NOMO-1 treated with DMSO at 0.1 percent for 48 hours (cell line): Measurements from ENCODE around the gene ANKRD65.
"Not testable (repeated sequence)": the region's sequence is repeated elsewhere in the genome, so short reads cannot be mapped to it uniquely, and the experiment has no call there.

Experiments used
- DNase-seq: peaks from one replicate; lab custom pipeline; 2025; ENCODE audit not compliant: unreplicated experiment; lab: John Stamatoyannopoulos, UW

ANKRD65 gene

DNA sequence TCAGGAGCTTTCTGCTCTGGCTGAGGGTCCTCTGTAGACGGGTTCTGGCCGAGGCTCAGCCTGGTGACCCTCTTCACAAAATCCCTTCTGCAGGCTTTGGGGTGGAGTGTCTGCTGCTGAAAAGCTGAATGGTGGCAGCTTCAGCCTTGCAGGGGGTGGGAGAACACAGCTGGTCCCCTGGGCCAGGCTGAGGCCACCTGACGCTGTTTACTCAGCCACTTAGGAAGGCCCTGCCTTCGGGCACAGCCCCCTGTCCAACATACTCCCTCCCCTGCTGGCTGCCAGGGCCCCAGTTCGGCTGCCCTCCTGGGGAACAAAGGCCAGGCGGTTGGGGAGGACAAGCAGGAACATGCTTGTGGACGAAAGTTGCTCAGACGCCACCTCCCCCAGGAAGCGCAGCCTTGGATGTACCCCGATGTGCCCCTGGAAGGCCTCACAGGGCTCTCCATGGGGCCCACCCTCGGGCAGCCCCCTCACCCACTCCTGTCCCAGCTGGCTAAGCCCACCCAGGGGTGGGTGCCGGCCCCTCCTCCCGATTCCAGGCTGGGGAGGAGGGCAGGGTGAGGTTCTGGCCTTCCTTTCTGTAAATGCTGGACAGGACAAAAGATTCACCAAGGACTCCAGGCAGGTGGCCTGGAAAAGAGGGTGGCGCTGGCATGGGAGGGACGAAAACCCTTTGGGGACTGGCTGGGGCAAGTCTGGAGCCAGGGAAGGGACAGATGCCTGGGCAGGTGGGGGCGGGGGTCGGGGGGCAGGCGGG lies at the start of gene ANKRD65:
ANKRD65 (minus strand) TSS at position 130 of the 760 bp plus-strand sequence. CDS start 271 bp downstream, outside the sequence.
- DNase-seq: no peak

DNA sequence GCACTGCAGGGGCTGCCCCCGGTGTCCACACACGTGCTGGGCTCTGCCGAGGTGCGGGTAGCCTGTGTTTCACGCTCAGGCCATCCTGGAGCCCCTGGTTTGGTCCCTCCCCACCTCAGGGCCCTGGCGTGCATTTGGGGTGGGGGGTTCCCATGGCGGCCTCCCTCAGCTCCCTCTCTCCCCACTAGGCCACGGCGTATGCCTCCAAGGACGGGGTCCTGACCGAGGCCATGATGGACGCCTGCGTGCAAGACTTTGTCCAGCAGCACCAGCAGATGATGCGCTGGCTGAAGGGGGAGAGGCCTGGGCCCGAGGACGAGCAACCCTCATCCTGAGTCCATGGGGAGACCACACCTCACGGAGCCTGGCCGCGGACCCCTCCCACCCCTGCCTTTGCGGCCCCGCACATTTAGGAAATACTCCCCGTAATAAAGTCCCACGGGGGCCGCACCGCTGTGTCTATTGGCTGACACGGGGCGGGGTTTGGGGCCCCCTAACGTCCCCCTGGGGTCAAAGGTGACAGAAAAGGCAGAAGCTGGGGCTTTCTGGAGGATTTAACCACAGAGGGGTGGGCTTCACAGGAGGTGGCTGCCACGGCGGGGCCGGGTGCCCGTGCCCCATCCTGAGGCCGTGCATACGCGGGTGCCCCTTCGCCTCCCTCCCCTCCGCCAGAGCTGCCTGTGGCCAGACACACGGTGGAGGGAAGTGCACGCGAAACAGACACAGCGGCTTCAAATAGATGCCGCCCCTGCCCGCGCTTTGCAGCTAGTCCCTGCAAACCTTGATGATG lies 47.3 kb upstream of the ANKRD65 start:
- DNase-seq: not testable (repeated sequence)

DNA sequence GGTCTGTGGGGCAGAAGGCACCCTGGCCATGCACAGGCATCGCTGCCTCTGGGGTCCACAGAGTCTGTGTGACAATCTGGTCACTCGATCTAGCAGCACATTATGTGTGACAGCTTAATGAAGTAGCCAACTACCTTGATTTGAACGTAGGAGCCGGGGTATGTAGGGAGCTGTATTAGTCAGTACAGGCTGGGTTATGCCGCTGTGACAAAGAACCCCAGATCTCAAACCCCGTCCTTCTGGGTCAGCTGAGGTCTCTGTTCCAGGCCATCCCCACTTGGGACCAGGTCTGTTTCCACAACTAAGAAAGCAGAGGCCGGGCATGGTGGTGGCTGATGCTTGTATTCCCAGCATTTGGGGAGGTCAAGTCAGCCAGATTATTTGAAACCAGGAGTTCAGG lies 42.2 kb upstream of the ANKRD65 start:
- DNase-seq: no peak

DNA sequence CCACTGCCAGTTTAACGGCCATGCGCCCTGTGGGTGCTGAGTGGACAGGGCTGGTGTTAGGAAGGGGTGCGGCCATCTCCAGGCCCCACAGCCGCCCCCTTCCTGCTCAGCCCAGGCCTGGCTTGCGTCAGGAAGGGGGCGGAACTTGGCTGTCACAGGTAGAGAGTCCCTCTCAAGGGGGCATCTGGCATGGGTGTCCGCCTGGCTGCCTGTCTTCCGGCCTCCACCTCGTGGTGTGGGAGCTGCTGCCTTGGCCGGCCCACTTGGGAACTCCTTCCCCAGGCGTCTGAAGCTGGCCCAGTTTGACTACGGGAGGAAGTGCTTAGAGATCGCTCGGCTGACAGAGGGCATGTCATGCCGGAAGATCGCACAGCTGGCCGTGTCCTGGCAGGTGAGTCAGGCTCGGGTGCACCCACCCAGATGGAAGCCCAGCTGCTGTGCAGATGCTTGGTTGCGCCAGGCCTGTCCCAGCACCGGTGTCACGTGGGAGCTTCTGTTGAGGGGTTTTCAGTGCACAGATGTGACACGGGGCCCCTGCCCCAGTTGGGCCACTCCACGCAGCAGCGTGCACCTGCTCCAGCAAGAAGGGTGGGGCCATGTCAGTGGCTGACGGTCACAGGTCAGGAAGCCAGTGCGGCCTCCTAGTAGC lies 41.4 kb upstream of the ANKRD65 start:
- no peak for DNase-seq

DNA sequence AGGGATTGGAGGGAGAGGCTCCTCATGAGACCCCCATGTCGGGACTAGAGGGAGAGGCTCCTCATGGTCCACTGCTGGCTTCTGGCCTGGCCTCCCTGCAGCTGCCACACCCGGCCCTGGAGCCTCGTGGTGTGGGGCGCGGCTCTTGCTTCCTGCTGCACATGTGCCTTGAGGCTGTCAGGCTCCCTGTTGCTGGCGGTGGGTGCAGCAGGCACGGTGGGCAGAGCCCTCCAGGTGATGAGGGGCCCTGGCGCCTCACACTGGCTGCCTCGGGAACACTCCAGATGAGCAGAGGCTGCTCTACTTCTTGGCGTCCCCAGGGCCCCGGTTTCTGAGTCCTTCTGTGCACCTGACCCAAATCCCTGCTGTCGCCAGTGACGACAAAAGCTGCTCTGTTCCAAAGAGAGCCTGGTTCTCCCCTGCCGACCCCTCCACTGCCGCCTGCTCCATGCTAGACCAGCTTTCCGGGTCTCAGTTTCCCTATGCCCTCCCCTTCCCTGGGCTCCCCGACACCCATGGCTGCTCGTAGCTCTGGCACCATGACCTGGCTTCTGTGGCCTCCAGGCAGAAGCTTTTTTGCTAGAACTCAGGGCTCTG lies 40.7 kb upstream of the ANKRD65 start:
- no peak for DNase-seq

DNA sequence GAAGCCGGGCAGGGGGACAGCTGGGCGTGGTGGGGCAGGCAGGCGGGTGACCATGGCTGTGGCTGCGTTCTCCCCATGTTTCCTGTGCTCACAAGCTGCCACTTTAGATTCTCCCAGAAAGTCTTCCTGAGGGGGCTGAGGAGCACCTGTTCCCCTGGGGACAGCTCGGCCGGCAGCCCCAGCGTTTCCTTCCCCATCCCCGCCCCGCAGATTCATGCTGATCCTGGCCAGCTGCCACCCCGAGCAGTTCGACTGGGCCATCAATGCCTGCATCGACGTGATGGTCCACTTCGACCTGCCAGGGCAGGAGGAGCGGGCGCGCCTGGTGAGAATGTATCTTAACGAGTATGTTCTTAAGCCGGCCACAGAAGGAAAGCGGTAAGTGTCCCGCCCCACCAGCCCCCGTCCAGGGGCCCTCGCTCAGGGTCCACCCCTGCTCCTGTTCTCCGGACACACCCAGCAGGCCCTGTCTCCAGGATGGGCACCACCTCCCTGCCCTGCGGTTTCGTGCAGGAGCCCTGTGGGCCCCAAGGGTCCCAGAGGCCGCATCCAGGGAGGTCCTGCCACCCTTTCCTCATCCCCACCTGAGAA lies 39.6 kb upstream of the ANKRD65 start:
- DNase-seq: no peak

DNA sequence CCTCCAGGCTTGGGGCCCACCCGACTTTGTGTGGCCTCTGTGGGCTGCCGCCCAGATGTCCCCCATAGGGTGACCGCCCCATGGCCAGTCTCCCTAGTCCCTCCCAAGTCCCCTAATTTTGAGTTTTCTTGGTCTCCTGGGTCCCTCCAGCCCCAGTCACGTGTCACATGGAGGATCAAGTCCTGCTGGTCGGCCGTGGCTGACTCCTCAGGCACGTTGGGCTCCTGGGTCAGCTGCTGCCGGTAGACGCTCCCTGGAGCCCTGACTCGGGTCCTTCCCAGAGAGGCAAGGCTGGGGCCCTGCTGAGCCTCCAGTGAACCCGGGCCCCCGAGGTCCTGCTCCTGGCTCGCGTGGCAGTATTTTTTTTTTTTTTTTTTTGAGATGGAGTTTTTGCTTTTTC lies 38.6 kb upstream of the ANKRD65 start:
- DNase-seq: not testable (repeated sequence)

DNA sequence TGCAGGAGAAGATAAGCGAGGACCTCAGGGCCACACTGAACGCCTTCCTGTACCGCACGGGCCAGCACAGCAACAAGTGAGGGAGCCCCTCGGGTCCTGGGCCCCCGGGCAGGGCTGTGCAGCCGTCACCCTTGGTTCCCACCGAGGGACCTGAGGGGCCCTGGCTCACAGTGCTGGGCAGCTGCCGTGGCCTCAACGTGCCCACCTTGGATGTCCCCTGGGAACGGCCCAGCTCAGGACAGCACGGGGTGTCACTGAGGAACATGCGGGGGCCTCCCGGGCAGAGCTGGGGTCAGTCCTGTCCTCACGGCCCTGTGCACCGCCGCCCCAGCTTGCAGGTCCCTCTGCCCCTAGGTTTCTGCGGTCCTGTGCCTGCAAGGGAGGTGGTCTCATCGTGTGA lies 38.1 kb upstream of the ANKRD65 start:
- not testable (repeated sequence) for DNase-seq

DNA sequence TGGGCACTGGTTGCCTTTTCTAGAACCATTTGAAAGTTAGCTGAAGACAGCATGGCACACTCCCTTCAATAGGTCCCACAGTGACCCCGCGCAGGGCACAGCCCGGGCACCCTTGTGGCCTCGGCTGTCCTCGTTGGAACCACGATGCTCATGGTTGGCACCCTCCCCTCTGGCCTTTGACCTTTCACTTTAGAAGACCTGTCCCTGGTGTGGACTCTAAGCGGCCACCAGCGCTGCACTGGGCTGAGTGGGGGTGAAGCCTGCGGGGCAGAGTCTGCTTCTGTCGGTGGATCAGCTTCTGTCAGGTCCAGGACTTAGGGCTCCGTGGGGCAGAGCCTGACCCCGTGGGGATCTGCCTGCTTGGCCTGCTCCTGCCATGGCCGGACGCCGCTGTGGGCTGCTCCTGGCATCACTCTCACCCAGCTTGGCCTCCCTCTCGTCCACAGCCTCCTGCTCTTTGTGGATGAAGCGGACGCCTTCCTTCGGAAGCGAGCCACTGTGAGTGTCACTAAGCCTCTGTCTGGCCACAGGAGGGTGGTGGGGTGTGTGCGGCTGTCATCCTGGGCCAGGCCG lies 35.7 kb upstream of the ANKRD65 start:
- not testable (repeated sequence) for DNase-seq

DNA sequence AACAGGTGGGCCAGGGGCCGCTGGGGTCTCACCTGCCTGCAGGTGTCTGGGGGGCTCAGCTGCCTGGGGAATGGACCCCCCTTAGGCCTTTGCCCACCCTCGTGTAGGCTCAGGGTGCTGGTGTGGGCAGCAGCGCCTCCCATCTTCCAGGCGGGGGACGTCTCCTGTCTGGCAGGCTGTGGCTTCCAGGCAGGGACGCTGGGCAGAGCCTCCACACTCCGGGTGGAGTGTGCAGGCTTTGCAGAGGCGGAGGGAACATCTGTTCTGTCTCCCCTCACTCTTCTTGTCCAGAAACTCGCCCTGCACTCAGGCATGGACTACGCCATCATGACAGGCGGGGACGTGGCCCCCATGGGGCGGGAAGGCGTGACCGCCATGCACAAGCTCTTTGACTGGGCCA lies 34.9 kb upstream of the ANKRD65 start:
- DNase-seq: not testable (repeated sequence)

DNA sequence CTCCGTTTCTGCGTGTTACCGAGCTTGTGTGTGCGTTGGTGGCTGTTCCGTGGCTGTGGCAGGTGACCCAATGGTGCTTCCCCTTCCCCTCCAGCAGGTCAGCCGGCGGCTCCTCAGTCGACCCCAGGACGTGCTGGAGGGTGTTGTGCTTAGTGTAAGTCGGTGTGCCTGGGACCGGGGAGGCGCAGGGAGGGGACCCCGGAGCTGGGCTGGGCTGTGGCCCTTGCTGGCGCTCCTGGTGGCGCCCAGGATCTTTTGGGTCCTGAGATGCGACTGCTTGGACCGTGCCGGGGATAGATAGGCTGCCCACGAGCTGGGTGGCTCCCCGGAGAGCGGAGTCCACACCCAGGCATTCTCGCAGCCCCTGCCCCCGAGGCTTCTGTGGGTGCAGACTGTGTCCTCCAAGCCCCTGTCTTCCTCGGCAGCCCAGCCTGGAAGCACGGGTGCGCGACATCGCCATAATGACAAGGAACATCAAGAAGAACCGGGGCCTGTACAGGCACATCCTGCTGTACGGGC lies 34.3 kb upstream of the ANKRD65 start:
- DNase-seq: no peak

DNA sequence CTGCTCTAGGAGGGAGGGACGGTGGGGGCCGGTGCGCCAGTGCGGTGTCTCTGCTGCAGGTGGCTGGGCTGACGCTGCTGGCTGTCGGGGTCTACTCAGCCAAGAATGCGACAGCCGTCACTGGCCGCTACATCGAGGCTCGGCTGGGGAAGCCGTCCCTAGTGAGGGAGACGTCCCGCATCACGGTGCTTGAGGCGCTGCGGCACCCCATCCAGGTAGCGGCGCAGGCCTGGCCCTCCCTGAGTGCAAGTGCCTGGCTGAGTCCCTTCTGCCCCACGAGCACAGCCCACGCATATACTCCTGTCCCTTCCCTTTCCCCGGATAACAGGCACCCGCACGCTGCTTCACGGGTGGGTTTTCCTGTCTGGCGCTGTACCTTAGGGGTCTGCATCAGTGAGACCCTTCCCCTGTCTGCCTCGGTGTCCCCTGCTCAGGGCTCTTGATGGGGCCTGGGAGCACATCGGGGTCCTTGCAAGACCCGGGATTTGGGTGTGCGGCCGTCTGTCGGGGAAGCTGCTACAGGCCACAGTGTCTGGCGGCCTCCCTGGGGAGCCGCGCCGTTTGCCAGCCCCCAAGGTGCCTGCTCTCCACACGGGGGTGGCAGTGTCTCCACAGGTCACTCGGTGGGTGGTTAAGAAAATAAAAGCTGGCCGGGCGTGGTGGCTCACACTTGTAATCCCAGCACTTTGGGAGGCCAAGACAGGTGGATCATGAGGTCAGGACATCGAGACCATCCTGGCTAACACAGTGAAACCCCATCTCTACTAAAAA lies 33.4 kb upstream of the ANKRD65 start:
- DNase-seq: not testable (repeated sequence)

DNA sequence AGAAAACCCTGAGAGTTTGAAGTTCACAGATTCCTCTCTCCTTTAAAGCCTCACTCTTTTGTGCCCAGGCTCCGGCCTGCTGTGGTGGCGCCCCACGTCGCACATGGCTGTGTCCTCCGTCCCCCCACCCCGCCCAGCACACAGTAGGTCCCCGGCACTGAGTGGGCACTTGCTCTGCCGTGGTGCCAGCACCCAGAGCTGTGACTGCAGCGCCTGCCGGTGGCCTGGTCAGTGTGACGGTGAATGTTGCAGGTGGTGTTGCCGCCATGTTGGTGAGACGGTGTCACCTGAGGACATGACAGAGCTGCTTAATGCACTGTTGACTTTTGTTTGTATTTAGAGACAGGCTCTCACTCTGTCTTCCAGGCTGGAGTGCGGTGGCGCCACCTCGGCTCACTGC lies 31.8 kb upstream of the ANKRD65 start:
- DNase-seq: no peak

DNA sequence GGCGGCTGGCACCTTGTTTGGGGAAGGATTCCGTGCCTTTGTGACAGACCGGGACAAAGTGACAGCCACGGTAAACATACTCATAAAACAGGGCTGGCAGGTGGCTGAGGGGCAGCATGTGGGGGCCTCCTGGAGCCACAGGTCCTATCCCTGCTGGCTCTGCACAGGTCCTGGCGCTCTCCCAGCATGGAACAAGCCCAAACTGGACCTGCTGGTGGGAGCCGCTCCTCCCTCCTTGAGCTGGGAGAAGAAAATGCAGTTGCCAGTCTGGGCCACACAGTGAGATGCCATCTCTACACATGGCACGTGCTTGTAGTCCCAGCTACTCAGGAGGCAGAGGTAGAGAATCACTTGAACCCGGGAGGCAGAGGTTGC lies 31.3 kb upstream of the ANKRD65 start:
- not testable (repeated sequence) for DNase-seq

DNA sequence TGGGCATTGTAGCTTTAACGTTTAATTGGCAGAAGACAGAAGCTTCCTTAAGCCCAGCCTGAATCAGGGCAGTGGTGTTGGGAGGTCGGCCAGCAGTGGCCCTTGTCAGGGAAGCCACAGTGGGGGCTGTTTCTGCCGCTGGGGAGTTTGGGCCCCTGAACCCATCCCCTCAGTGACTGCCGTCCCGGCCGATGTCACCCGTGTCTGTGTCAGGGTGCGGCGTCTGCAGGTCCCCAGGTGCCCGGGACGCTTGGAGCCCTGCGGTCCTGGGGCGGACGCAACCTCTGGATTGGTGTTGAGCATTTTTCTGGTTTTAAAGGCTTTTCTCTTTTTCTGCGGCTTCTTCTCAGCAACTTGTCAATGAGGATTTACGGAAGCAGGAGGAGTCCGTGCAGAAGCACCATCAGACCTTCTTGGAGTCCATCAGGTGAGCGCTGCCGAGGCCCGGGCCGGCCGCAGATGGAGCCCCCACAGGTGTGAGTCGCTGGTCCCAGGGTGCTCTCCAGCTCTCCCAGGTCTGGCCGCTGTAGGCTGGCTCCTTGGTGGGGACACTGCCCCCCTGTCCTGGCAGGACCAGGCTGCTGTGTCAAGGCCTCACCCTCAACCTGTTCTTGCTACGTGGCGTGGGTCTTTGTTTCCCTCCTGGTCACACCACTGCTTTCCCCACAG lies 30.8 kb upstream of the ANKRD65 start:
- no peak for DNase-seq

DNA sequence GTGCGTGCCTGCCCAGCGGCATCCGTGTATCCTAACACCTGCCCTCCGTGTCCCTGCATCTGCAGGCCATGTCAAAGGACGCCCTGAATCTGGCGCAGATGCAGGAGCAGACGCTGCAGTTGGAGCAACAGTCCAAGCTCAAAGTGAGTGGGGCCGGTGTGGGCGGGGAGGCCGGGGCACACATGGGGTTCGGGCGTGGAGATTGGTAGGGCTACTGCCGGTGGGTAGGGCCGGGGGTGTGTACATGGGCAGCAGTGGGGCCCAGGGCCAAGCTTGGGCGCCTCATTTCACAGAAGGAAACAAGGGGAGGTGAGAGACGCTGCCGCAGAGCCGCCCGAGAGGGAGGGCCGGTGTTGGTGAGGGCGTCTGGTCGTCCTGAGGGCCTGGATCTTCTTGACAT lies 29.5 kb upstream of the ANKRD65 start:
- not testable (repeated sequence) for DNase-seq

DNA sequence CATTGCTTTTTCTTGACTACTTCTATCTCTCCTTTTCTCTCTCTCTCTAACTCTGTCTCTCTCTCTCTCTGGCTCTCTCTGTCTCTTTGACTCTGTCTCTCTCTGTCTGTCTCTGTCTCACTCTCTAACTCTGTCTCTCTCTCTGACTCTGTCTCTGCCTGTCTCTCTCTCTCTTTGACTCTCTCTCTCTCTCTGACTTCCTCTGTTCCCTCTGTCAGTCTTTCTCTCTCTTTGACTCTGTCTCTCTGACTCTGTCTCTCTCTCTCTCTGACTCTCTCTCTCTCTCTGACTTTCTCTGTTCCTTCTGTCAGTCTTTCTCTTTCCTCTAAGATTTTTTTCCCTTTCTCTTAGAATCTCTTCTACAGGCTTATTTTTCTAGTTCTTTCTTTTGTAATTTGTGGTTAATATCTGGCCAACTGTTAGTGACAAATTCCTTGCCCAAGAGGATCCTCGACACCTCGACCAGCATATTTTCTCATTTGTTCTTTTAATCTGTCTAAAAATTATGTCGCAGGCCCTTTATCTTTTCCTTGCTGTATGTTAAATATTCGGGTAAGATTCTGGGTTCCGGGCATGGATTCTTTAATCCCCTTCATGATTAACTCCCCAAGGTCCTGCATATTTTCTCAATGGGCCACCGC lies 28.1 kb upstream of the ANKRD65 start, which contains the start of gene ATAD3C:
ATAD3C (plus strand) TSS at position 591 of the 641 bp plus-strand sequence. CDS start 995 bp downstream, outside the sequence.
- DNase-seq: no peak

DNA sequence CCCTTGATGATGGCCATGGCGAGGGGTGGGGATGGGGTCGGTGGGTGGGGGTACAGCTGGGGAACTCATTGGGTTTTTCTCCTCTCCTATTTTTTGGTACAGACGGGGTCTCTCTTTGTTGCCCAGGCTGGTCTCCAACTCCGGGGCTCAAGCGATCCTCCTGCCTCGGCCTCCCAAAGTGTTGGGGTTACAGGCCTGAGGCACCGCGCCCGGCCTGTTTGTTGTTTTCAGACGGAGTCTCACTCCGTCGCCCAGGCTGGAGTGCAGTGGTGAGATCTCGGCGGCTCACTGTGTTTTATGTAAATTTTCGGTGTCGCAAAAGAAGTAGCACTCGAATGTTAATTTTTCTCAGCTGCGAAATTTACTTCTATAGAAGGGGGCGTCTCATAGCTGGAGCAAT lies 25.6 kb upstream of the ANKRD65 start:
- DNase-seq: not testable (repeated sequence)
